Cardiac septum (tissue), 1 donor: ENCODE data around the gene PABPN1L. TPM values are rescaled to one million over a fixed set of nuclear protein-coding genes. Genes with fewer than 3 reads are reported as not detected.

ENCODE experiments used
- DNase-seq: peaks from one replicate; pipeline ENCODE4 v3.0.0-alpha.2; 2020; ENCODE audit warnings: low spot score
- intact Hi-C: fragments of 100-400 bp; cut with DNase I; formaldehyde crosslinking; loops from one replicate; pipeline ENCODE4 v1.14.0; 2022
- total RNA-seq: library from RNA; stranded (reverse); fragmentation: NEBNext Ultra II Directional; extraction: Animal tissue kit (Norgen Biotek cat#: 25700); gene quantifications from one replicate; pipeline ENCODE4 v1.2.1, GENCODE V29; 2021
- donor health status: DM: no; HTN: no; CAD: no.

PABPN1L gene
- total RNA-seq, 1 donor from 2014 or later, result not detected

GRCh38 chr16:88874938-88875599 lies 8.6 kb upstream of the PABPN1L start:
- no peak for DNase-seq
- intact Hi-C loops, result no loop called here

- no peak for DNase-seq
- intact Hi-C loops, result no loop called here
Observed at GRCh38 chr16:88872650-88873331, 6.3 kb upstream of the PABPN1L start.

GRCh38 chr16:88871730-88872416 lies 5.4 kb upstream of the PABPN1L start:
- intact Hi-C loops, result no loop called here
- DNase-seq, result no peak

GRCh38 chr16:88871349-88871702 lies 4.9 kb upstream of the PABPN1L start:
- intact Hi-C loops, result no loop called here
- DNase-seq, result no peak

- intact Hi-C loops, result no loop called here
- DNase-seq, result no peak
Observed at GRCh38 chr16:88870608-88871348, 4.3 kb upstream of the PABPN1L start.

- intact Hi-C loops, result no loop called here
- no peak for DNase-seq
Observed at GRCh38 chr16:88869673-88869980, 3.2 kb upstream of the PABPN1L start.

GRCh38 chr16:88868974-88869672 lies 2.7 kb upstream of the PABPN1L start:
- intact Hi-C loops, result no loop called here

GRCh38 chr16:88867581-88868246 lies 1.3 kb upstream of the PABPN1L start:
- no peak for DNase-seq
- intact Hi-C loops, result no loop called here

More at GRCh38 chr16:88868974-88869672, 2.7 kb upstream of the PABPN1L start:
- no peak for DNase-seq

- intact Hi-C loops, result no loop called here
- no peak for DNase-seq
Observed at GRCh38 chr16:88865742-88866141, 718 bp downstream of the PABPN1L start.

- intact Hi-C loops, result no loop called here
- DNase-seq, result no peak
Observed at GRCh38 chr16:88865310-88865709, 1.1 kb downstream of the PABPN1L start.

GRCh38 chr16:88864521-88864920 lies 1.9 kb downstream of the PABPN1L start:
- intact Hi-C loops, result no loop called here
- DNase-seq, result no peak

GRCh38 chr16:88864099-88864498 lies 2.4 kb downstream of the PABPN1L start:
- DNase-seq, result no peak
- intact Hi-C loops, result no loop called here

- intact Hi-C loops, result no loop called here
- no peak for DNase-seq
Observed at GRCh38 chr16:88863426-88863825, 3.0 kb downstream of the PABPN1L start.

GRCh38 chr16:88862968-88863367 lies 3.5 kb downstream of the PABPN1L start:
- DNase-seq, result no peak
- intact Hi-C loops, result no loop called here

GRCh38 chr16:88861359-88861758 lies 5.1 kb downstream of the PABPN1L start:
- intact Hi-C loops, result no loop called here
- no peak for DNase-seq

- intact Hi-C loops, result loop anchor here (10.0 kb wide), 1 partner anchor 235 kb away; the partner anchor contains the start of gene ACSF3
- DNase-seq, result no peak
Observed at GRCh38 chr16:88859381-88860091, 6.9 kb downstream of the PABPN1L start.

- intact Hi-C loops, result loop anchor here (2.0 to 10.0 kb wide), 2 partner anchors 45 to 237 kb away; partner anchors contain the start of gene ACSF3
- DNase-seq, result no peak
Observed at GRCh38 chr16:88857728-88858339, 8.6 kb downstream of the PABPN1L start.
